Psoas muscle (tissue), 8 donors: ENCODE measurements around the gene SLC22A3. TPM values are rescaled to one million over a fixed set of nuclear protein-coding genes. Genes with fewer than 3 reads are reported as not detected.
"Not testable (repeated sequence)": the region's sequence is repeated elsewhere in the genome, so short reads cannot be mapped to it uniquely, and the experiment has no call there.

Experiments
- ATAC-seq, 4 donors: fragments of 200-7000 bp; cut with Tn5 transposase; one replicate each; pipeline ENCODE4 v1.9.1; 2020; ENCODE audit warnings: moderate library complexity in 3 of 4, mild to moderate bottlenecking in 2 of 4
- DNase-seq, 2 donors: peaks; one replicate each; pipeline ENCODE4 v3.0.0-alpha.2; 2020
- H3K27ac ChIP-seq: fragments of 200-600 bp; one replicate; pipeline ENCODE4 v1.8.0; 2022
- H3K27me3 ChIP-seq, 3 donors: fragments of 200-600 bp in 1 of 3; one replicate each; pipeline versions ENCODE4 v1.6.1 to v1.8.0; 2013 to 2022; ENCODE audit warnings: low read length in 2 of 3, mild to moderate bottlenecking in 2 of 3, moderate library complexity in 1 of 3; ENCODE audit not compliant: insufficient read depth in 3 of 3
- H3K36me3 ChIP-seq, 2 donors: fragments of 200-600 bp in 1 of 2; one replicate each; pipeline versions ENCODE4 v1.6.1 to v1.8.0; 2013 to 2022; ENCODE audit warnings: low read depth in 1 of 2, mild to moderate bottlenecking in 1 of 2, moderate library complexity in 1 of 2; ENCODE audit not compliant: insufficient read depth in 1 of 2
- H3K4me1 ChIP-seq: fragments of 200-600 bp; one replicate; pipeline ENCODE4 v1.8.0; 2022
- H3K4me3 ChIP-seq: fragments of 200-600 bp; one replicate; pipeline ENCODE4 v1.8.0; 2022; ENCODE audit warnings: mild to moderate bottlenecking
- H3K9me3 ChIP-seq: fragments of 200-600 bp; one replicate; pipeline ENCODE4 v1.8.0; 2022
- CTCF ChIP-seq: fragments of 200-600 bp; IDR thresholded peaks from one replicate; pipeline ENCODE4 v1.8.0; 2022; ENCODE audit warnings: antibody characterized with exemption
- WGBS, 3 donors: extraction: QIAGEN DNeasy Blood & Tissue Kit; methylation state at CpG; one replicate each; pipeline versions ENCODE4 v1.1.6 to v1.1.7; 2013; 5-methylcytosine and 5-hydroxymethylcytosine counted together
- intact Hi-C, 2 donors: fragments of 100-400 bp; cut with DNase I; formaldehyde crosslinking; loops; one replicate each; pipeline versions ENCODE4 v1.11.0 to v1.14.2; 2022
- polyA plus RNA-seq, 3 donors: library from polyadenylated mRNA; stranded (reverse); fragments of 200-250 nt; gene quantifications; one replicate each; pipeline ENCODE4 v1.2.3, GENCODE V29; 2013
- total RNA-seq, 4 donors: library from RNA; stranded (reverse); fragmentation: NEBNext Ultra II Directional in 2 of 4; extraction: Animal tissue kit (Norgen Biotek cat#: 25700) in 2 of 4; gene quantifications; one replicate each; pipeline versions ENCODE4 v1.2.1 to v1.2.4, GENCODE V29; 2021 to 2023
- donor health status: healthy with polysubstance abuse.
- donor health status: DM: no; HTN: no; CAD: no; lungs with moderate emphysema.
- donor health status: Bipolar disorder and iron deficiency.
- donor health status: healthy.
- donor health status: DM: yes; HTN: yes; CAD: no.
- donor health status: DM: no; HTN: no; CAD: no.
- donor health status: DM: no; HTN: no; CAD: no.
- donor health status: DM: yes; HTN: yes; CAD: no.

Gene SLC22A3
- total and polyA plus RNA-seq, 7 donors: 43.7 to 121 (median 49.5) TPM

GRCh38 chr6:160461641-160462040, 113.5 kb downstream of the SLC22A3 start:
- no peaks in the 10 kb centered on the region for H3K9me3 ChIP-seq
- no peaks in the 10 kb centered on the region for H3K36me3 ChIP-seq
- no peaks in the 10 kb centered on the region for H3K4me1 ChIP-seq
- no peak overlapping the region for H3K4me3 ChIP-seq
- no peak overlapping the region for H3K27ac ChIP-seq
- ATAC-seq: no peak
- no peak for TF ChIP-seq CTCF
- intact Hi-C loops: no loop called here
- WGBS, 3 donors: 72 to 82% (median 75%) methylated on average over 3 of the region's 3 CpGs
- H3K27me3 ChIP-seq: peaks cover 0 to 3% (median 0%) of the 10 kb centered on the region in 3 donors
- no peak for DNase-seq

GRCh38 chr6:160462116-160462515, 113.9 kb downstream of the SLC22A3 start:
- no peaks in the 10 kb centered on the region for H3K36me3 ChIP-seq
- H3K4me1 ChIP-seq: no peaks in the 10 kb centered on the region
- no peak for ATAC-seq
- no peak overlapping the region for H3K27ac ChIP-seq
- no peaks in the 10 kb centered on the region for H3K9me3 ChIP-seq
- intact Hi-C loops: no loop called here
- TF ChIP-seq CTCF: no peak
- no peak overlapping the region for H3K4me3 ChIP-seq
- H3K27me3 ChIP-seq: peaks cover 0 to 3% (median 0%) of the 10 kb centered on the region in 3 donors
- no peak for DNase-seq

- Histone ChIP-seq H3K4me3 (no peak overlapping the region), H3K4me1 (no peaks in the 10 kb centered on the region), H3K27ac (no peak overlapping the region), H3K27me3 (peaks cover 0 to 3% (median 0%) of the 10 kb centered on the region in 3 donors), H3K36me3 (no peaks in the 10 kb centered on the region), H3K9me3 (no peaks in the 10 kb centered on the region)
- intact Hi-C loops: no loop called here
- DNase-seq: no peak
- TF ChIP-seq CTCF: no peak
- ATAC-seq: no peak
- 45 to 75% (median 69%) methylated on average over 3 of the region's 3 CpGs for WGBS, 3 donors
Measured at GRCh38 chr6:160462551-160463109, 114.5 kb downstream of the SLC22A3 start.

GRCh38 chr6:160464744-160465143, 116.6 kb downstream of the SLC22A3 start:
- Histone ChIP-seq H3K9me3 (no peaks in the 10 kb centered on the region), H3K27ac (no peak overlapping the region), H3K27me3 (peaks cover 0 to 3% (median 0%) of the 10 kb centered on the region in 3 donors), H3K36me3 (no peaks in the 10 kb centered on the region), H3K4me1 (no peaks in the 10 kb centered on the region), H3K4me3 (no peak overlapping the region)
- ATAC-seq (no peak), DNase-seq (no peak)
- no peak for TF ChIP-seq CTCF
- intact Hi-C loops: no loop called here
- 74 to 85% (median 77%) methylated on average over 3 of the region's 3 CpGs for WGBS, 3 donors

- DNase-seq, H3K27me3 ChIP-seq, H3K27ac ChIP-seq, intact Hi-C loops, H3K4me3 ChIP-seq, H3K4me1 ChIP-seq, H3K36me3 ChIP-seq, ATAC-seq, H3K9me3 ChIP-seq: not testable (repeated sequence)
- WGBS, 3 donors: 79 to 81% (median 79%) methylated on average over 14 of the region's 14 CpGs
Measured at GRCh38 chr6:160467261-160467871, 119.2 kb downstream of the SLC22A3 start.
